Thyroid gland (tissue), 4 donors: ENCODE results near the gene ESRP2.

Source experiments
- POLR2A ChIP-seq, 2 donors: fragments of 450-650 bp; IDR thresholded peaks; one replicate each; pipeline ENCODE4 v1.6.1; 2017; ENCODE audit warnings: antibody characterized with exemption in 2 of 2, mild to moderate bottlenecking in 2 of 2, moderate library complexity in 1 of 2
- TF ChIP-seq, protein P1 (sequence below), 6 experiments: fragments of 200-600 bp in 3 of 6; fragments of 450-650 bp in 3 of 6; sonication (generic) in 3 of 6; IDR thresholded peaks; one replicate each; pipeline ENCODE4 v1.5.1; 2016 to 2019; ENCODE audit warnings: antibody characterized with exemption in 6 of 6, mild to moderate bottlenecking in 2 of 6, inconsistent platforms in 1 of 6, moderate library complexity in 1 of 6

GRCh38 chr16:68187505-68187904, 48.4 kb downstream of the ESRP2 start:
- TF ChIP-seq, protein P1, sequence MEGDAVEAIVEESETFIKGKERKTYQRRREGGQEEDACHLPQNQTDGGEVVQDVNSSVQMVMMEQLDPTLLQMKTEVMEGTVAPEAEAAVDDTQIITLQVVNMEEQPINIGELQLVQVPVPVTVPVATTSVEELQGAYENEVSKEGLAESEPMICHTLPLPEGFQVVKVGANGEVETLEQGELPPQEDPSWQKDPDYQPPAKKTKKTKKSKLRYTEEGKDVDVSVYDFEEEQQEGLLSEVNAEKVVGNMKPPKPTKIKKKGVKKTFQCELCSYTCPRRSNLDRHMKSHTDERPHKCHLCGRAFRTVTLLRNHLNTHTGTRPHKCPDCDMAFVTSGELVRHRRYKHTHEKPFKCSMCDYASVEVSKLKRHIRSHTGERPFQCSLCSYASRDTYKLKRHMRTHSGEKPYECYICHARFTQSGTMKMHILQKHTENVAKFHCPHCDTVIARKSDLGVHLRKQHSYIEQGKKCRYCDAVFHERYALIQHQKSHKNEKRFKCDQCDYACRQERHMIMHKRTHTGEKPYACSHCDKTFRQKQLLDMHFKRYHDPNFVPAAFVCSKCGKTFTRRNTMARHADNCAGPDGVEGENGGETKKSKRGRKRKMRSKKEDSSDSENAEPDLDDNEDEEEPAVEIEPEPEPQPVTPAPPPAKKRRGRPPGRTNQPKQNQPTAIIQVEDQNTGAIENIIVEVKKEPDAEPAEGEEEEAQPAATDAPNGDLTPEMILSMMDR (IDR thresholded peaks at IDR 0.05) = no peak
- no peak for TF ChIP-seq POLR2A (IDR thresholded peaks at IDR 0.05)
